Osteocyte (in vitro differentiated cells): ENCODE results near the gene KCNH1. TPM values are rescaled to one million over a fixed set of nuclear protein-coding genes. Genes with fewer than 3 reads are reported as not detected.

Experiments used
- DNase-seq: peaks from one replicate; pipeline ENCODE4 v3.0.0; 2021; ENCODE audit warnings: mixed read lengths; ENCODE audit not compliant: unreplicated experiment; ENCODE audit errors: extremely low spot score
- H3K27ac Mint-ChIP-seq: one replicate; pipeline ENCODE4 v1.8.0; 2021; ENCODE audit warnings: mild to moderate bottlenecking, mixed read lengths; ENCODE audit not compliant: unreplicated experiment
- H3K27me3 Mint-ChIP-seq: one replicate; pipeline ENCODE4 v1.8.0; 2021; ENCODE audit warnings: mixed read lengths; ENCODE audit not compliant: unreplicated experiment
- H3K36me3 Mint-ChIP-seq: one replicate; pipeline ENCODE4 v1.8.0; 2021; ENCODE audit warnings: mixed read lengths; ENCODE audit not compliant: unreplicated experiment
- H3K4me1 Mint-ChIP-seq: one replicate; pipeline ENCODE4 v1.8.0; 2021; ENCODE audit warnings: mixed read lengths; ENCODE audit not compliant: unreplicated experiment
- H3K4me3 Mint-ChIP-seq: one replicate; pipeline ENCODE4 v1.8.0; 2021; ENCODE audit warnings: mild to moderate bottlenecking, moderate library complexity, mixed read lengths; ENCODE audit not compliant: unreplicated experiment
- H3K9me3 Mint-ChIP-seq: one replicate; pipeline ENCODE4 v1.8.0; 2021; ENCODE audit warnings: mixed read lengths; ENCODE audit not compliant: unreplicated experiment
- CTCF ChIP-seq: fragments of 200-600 bp; sonication (generic); IDR thresholded peaks from 2 replicates; pipeline ENCODE4 v1.5.0; 2021; ENCODE audit warnings: antibody characterized with exemption, mild to moderate bottlenecking, moderate library complexity
- total RNA-seq: library from RNA; stranded (reverse); gene quantifications from 2 replicates; pipeline ENCODE4 v1.2.1, GENCODE V29; 2021

KCNH1 gene
- total RNA-seq, 1 donor from 2014 or later = 7.3 TPM

- H3K27ac Mint-ChIP-seq = peak overlapping the region; percentile 9
- TF ChIP-seq CTCF = no peak
- DNase-seq = no peak
- no peaks in the 10 kb centered on the region for H3K27me3 Mint-ChIP-seq
- H3K36me3 Mint-ChIP-seq = no peaks in the 10 kb centered on the region
- H3K9me3 Mint-ChIP-seq = no peaks in the 10 kb centered on the region
- peaks cover 16% of the 10 kb centered on the region for H3K4me1 Mint-ChIP-seq
- H3K4me3 Mint-ChIP-seq = no peak overlapping the region
These were observed 488.2 kb downstream of the KCNH1 start for GRCh38 chr1:210645582-210646257.

GRCh38 chr1:210641582-210641981 lies 492.4 kb downstream of the KCNH1 start:
- TF ChIP-seq CTCF = no peak
- H3K27me3 Mint-ChIP-seq = no peaks in the 10 kb centered on the region
- peaks cover 8% of the 10 kb centered on the region for H3K4me1 Mint-ChIP-seq
- no peak for DNase-seq
- H3K36me3 Mint-ChIP-seq = no peaks in the 10 kb centered on the region
- no peak overlapping the region for H3K27ac Mint-ChIP-seq
- no peaks in the 10 kb centered on the region for H3K9me3 Mint-ChIP-seq
- no peak overlapping the region for H3K4me3 Mint-ChIP-seq

- no peak overlapping the region for H3K27ac Mint-ChIP-seq
- no peak for TF ChIP-seq CTCF
- H3K36me3 Mint-ChIP-seq = no peaks in the 10 kb centered on the region
- no peaks in the 10 kb centered on the region for H3K9me3 Mint-ChIP-seq
- DNase-seq = no peak
- no peaks in the 10 kb centered on the region for H3K27me3 Mint-ChIP-seq
- H3K4me1 Mint-ChIP-seq = peaks cover 6% of the 10 kb centered on the region
- no peak overlapping the region for H3K4me3 Mint-ChIP-seq
These were observed 498.8 kb downstream of the KCNH1 start for GRCh38 chr1:210635108-210635507.

- H3K27ac Mint-ChIP-seq = no peak overlapping the region
- no peak for DNase-seq
- no peak overlapping the region for H3K4me3 Mint-ChIP-seq
- no peak for TF ChIP-seq CTCF
- H3K4me1 Mint-ChIP-seq = peaks cover 6% of the 10 kb centered on the region
- no peaks in the 10 kb centered on the region for H3K9me3 Mint-ChIP-seq
- no peaks in the 10 kb centered on the region for H3K27me3 Mint-ChIP-seq
- no peaks in the 10 kb centered on the region for H3K36me3 Mint-ChIP-seq
These were observed 500.3 kb downstream of the KCNH1 start for GRCh38 chr1:210633636-210634035.

GRCh38 chr1:210633140-210633539 lies 500.8 kb downstream of the KCNH1 start:
- Mint-ChIP-seq H3K4me1 (peaks cover 6% of the 10 kb centered on the region), H3K4me3 (no peak overlapping the region), H3K27ac (no peak overlapping the region), H3K9me3 (no peaks in the 10 kb centered on the region), H3K36me3 (no peaks in the 10 kb centered on the region), H3K27me3 (no peaks in the 10 kb centered on the region)
- TF ChIP-seq CTCF = no peak
- DNase-seq = no peak
